Prostate gland (tissue), 2 donors: ENCODE results near the gene STX12.

Experiments
- CTCF ChIP-seq, 4 experiments: fragments of 200-600 bp in 2 of 4; fragments of 450-650 bp in 2 of 4; sonication (generic) in 2 of 4; IDR thresholded peaks; 1 replicate in 3 of 4; 2 replicates in 1 of 4; pipeline ENCODE4 v1.5.1; 2016 to 2019; ENCODE audit warnings: antibody characterized with exemption in 4 of 4, mild to moderate bottlenecking in 2 of 4, moderate library complexity in 2 of 4
- POLR2A ChIP-seq: fragments of 450-650 bp; IDR thresholded peaks from one replicate; pipeline ENCODE4 v1.6.1; 2016; ENCODE audit warnings: antibody characterized with exemption, mild to moderate bottlenecking
- POLR2AphosphoS5 ChIP-seq: sonication (generic); formaldehyde crosslinking; IDR thresholded peaks from one replicate; pipeline ENCODE4 v1.6.1; 2017; ENCODE audit warnings: antibody characterized with exemption

GRCh38 chr1:27806758-27807157 lies 33.7 kb downstream of the STX12 start:
- TF ChIP-seq CTCF (IDR thresholded peaks at IDR 0.05) (no peak), POLR2AphosphoS5 (no peak), POLR2A (no peak)
